GM12878 (cell line): Measurements from ENCODE around the gene MRPL34. TPM values are rescaled to one million over a fixed set of nuclear protein-coding genes. Genes with fewer than 3 reads are reported as not detected.

ENCODE experiments used
- ATAC-seq: fragments of 200-7000 bp; cut with Tn5 transposase; 3 replicates; pipeline ENCODE4 v1.9.1; 2020; ENCODE audit warnings: mild to moderate bottlenecking, moderate library complexity
- BruUV-seq: library from RNA; stranded (reverse); fragments of 400-500 nt; replicated peaks from 2 replicates; lab custom pipeline; 2021; lab: Mats Ljungman, UMichigan
- CTCF ChIA-PET: fragments of 300-600 bp; sonication (Branson Sonifier 250); formaldehyde crosslinking; extraction: SDS; loops from one replicate; lab custom pipeline; 2021; ENCODE audit warnings: inconsistent platforms; lab: Yijun Ruan, JAX
- POLR2A ChIA-PET: fragments of 350-600 bp; formaldehyde crosslinking; extraction: SDS; loops from one replicate; lab custom pipeline; 2021; ENCODE audit warnings: inconsistent platforms; lab: Charles Lee
- RAD21 ChIA-PET: fragments of 300-600 bp; sonication (Branson Sonifier 250); formaldehyde crosslinking; loops from one replicate; lab custom pipeline; 2023; ENCODE audit warnings: antibody characterized with exemption; ENCODE audit not compliant: unreplicated experiment; lab: Charles Lee
- SMC1A ChIA-PET: fragments of 300-600 bp; sonication (Branson Sonifier 250); formaldehyde crosslinking; loops from one replicate; lab custom pipeline; 2023; ENCODE audit not compliant: unreplicated experiment, uncharacterized antibody; lab: Charles Lee
- DNase-seq: peaks from one replicate; pipeline ENCODE4 v3.0.0-alpha.2; 2011; ENCODE audit warnings: low read depth, low spot score
- FAIRE-seq: peaks from 3 replicates; lab custom pipeline; 2011; peaks lifted over from hg19 to GRCh38; lab: Jason Lieb, UNC
- H2AFZ ChIP-seq: 2 replicates; pipeline ENCODE4 v1.6.0; 2011; ENCODE audit warnings: low read depth, low read length, control low read depth; ENCODE audit not compliant: control insufficient read depth
- H3K27ac ChIP-seq: 2 replicates; pipeline ENCODE4 v1.5.1; 2011; ENCODE audit warnings: control low read depth; ENCODE audit not compliant: control insufficient read depth, insufficient read depth
- H3K27me3 ChIP-seq, 2 experiments: replicated peaks in 1 of 2; 2 replicates each; pipeline versions ENCODE4 v1.6.0 to v1.6.1; 2011; ENCODE audit warnings: low read length in 1 of 2; ENCODE audit not compliant: control insufficient read depth in 2 of 2, insufficient read depth in 2 of 2
- H3K36me3 ChIP-seq, 2 experiments: 2 replicates each; pipeline ENCODE4 v1.5.1; 2011; ENCODE audit warnings: low read length in 1 of 2; ENCODE audit not compliant: control insufficient read depth in 2 of 2, insufficient read depth in 2 of 2
- H3K4me1 ChIP-seq: 2 replicates; pipeline ENCODE4 v1.6.1; 2011; ENCODE audit warnings: mild to moderate bottlenecking, low read length, moderate library complexity, mixed read lengths; ENCODE audit not compliant: control insufficient read depth, insufficient read depth
- H3K4me2 ChIP-seq: 2 replicates; pipeline ENCODE4 v1.6.0; 2011; ENCODE audit warnings: control low read depth; ENCODE audit not compliant: control insufficient read depth, insufficient read depth
- H3K4me3 ChIP-seq: fragments of 200-600 bp; sonication (generic); 2 replicates; pipeline ENCODE4 v1.5.1; 2016
- H3K79me2 ChIP-seq: 2 replicates; pipeline ENCODE4 v1.6.0; 2011; ENCODE audit warnings: low read length; ENCODE audit not compliant: control insufficient read depth, insufficient read depth
- H3K9ac ChIP-seq: 2 replicates; pipeline ENCODE4 v1.8.0; 2011; ENCODE audit warnings: low read length, control low read depth, mixed read lengths; ENCODE audit not compliant: control insufficient read depth, insufficient read depth
- H3K9me3 ChIP-seq: replicated peaks from 3 replicates; pipeline ENCODE4 v1.5.1; 2011; ENCODE audit warnings: mild to moderate bottlenecking, low read length; ENCODE audit not compliant: control insufficient read depth, insufficient read depth
- H4K20me1 ChIP-seq: 2 replicates; pipeline ENCODE4 v1.6.0; 2011; ENCODE audit not compliant: control insufficient read depth, insufficient read depth
- E4F1 ChIP-seq: fragments of 450-650 bp; IDR thresholded peaks from 2 replicates; pipeline ENCODE4 v1.6.1; 2018; ENCODE audit warnings: borderline replicate concordance, mild to moderate bottlenecking; ENCODE audit not compliant: partially characterized antibody
- EED ChIP-seq: sonication (generic); IDR thresholded peaks from 2 replicates; pipeline ENCODE4 v1.6.1; 2016; ENCODE audit warnings: antibody characterized with exemption, low read depth
- ELK1 ChIP-seq: IDR thresholded peaks from 2 replicates; pipeline ENCODE4 v1.6.1; 2012; ENCODE audit warnings: low read depth, low read length, improper control_type of control experiment
- PKNOX1 ChIP-seq: fragments of 450-650 bp; IDR thresholded peaks from 2 replicates; pipeline ENCODE4 v1.6.1; 2016; ENCODE audit warnings: mild to moderate bottlenecking
- RBBP5 ChIP-seq: fragments of 200-600 bp; sonication (generic); conservative IDR thresholded peaks from 2 replicates; pipeline ENCODE4 v1.6.1; 2016
- SMAD5 ChIP-seq: IDR thresholded peaks from 2 replicates; pipeline ENCODE4 v1.6.1; 2016; ENCODE audit warnings: antibody characterized with exemption, low read depth
- ZBTB33 ChIP-seq: fragments of 450-650 bp; IDR thresholded peaks from 2 replicates; pipeline ENCODE4 v1.6.1; 2017; ENCODE audit warnings: mild to moderate bottlenecking
- WGBS: methylation state at CpG from one replicate; pipeline ENCODE4 v1.1.6; 2016; ENCODE audit warnings: low lambda C conversion rate; ENCODE audit not compliant: insufficient replicate concordance, insufficient coverage; ENCODE audit errors: missing lambda C conversion rate; 5-methylcytosine and 5-hydroxymethylcytosine counted together
- in situ Hi-C: fragments of 300-500 bp; cut with MboI; formaldehyde crosslinking; loops from 9 replicates; pipeline ENCODE4 v1.14.3; 2018; ENCODE audit warnings: mixed read lengths
- intact Hi-C: fragments of 100-400 bp; cut with micrococcal nuclease; formaldehyde crosslinking; loops from one replicate; pipeline ENCODE4 v1.14.2; 2022; ENCODE audit not compliant: unreplicated experiment
- polyA plus RNA-seq, 11 experiments: library from polyadenylated mRNA; depleted of rRNA in 4 of 11; unstranded in 6 of 11; stranded (reverse) in 5 of 11; fragments of >200 nt; fragmentation: Nextera tagmentation in 4 of 11; fragmentation: Illumina TruSeq in 1 of 11; extraction: Ambion mirVana in 4 of 11; extraction: Trizol in 1 of 11; gene quantifications; 1 replicate in 1 of 11; 2 replicates in 10 of 11; pipeline versions ENCODE4 v1.2.1 to v1.2.3, GENCODE V29; 2011 to 2016; ENCODE audit warnings: inconsistent platforms in 2 of 11, missing spikeins in 2 of 11, low read depth in 1 of 11
- total RNA-seq, 4 experiments: library from RNA; depleted of rRNA in 3 of 4; stranded (reverse); fragments of >200 nt in 3 of 4; fragmentation: Illumina TruSeq in 1 of 4; extraction: Trizol in 1 of 4; gene quantifications; 2 replicates each; pipeline versions ENCODE4 v1.2.1 to v1.2.3, GENCODE V29; 2013 to 2021
- TF ChIP-seq, protein P1 (sequence below): IDR thresholded peaks from 2 replicates; pipeline ENCODE4 v1.6.1; 2011; ENCODE audit warnings: mild to moderate bottlenecking, low read depth, low read length, moderate library complexity; ENCODE audit not compliant: insufficient replicate concordance
- TF ChIP-seq, protein P2 (sequence below): fragments of 450-650 bp; IDR thresholded peaks from 2 replicates; pipeline ENCODE4 v1.6.1; 2016; ENCODE audit warnings: mild to moderate bottlenecking
- TF ChIP-seq, protein P3 (sequence below), 3 experiments: IDR thresholded peaks in 2 of 3; conservative IDR thresholded peaks in 1 of 3; 2 replicates each; pipeline ENCODE4 v1.5.1; 2011; ENCODE audit warnings: low read depth in 3 of 3, low read length in 3 of 3, mild to moderate bottlenecking in 3 of 3, control low read depth in 2 of 3, moderate library complexity in 2 of 3, inconsistent platforms in 1 of 3, mixed read lengths in 1 of 3; ENCODE audit not compliant: control insufficient read depth in 2 of 3, insufficient read depth in 1 of 3; ENCODE audit errors: extremely low read depth in 1 of 3

Gene MRPL34
- total and polyA plus RNA-seq, 10 of the 15 experiments (the other 5 are each of a cell fraction or from before 2014, with no cell fraction given), result 8.6 to 198 (median 78.6) TPM

- SMC1A ChIA-PET, result interaction anchor here (2.0 kb wide), 1 partner anchor 15 kb away, joined by 5 read pairs; no protein-coding TSS in a partner anchor
- CTCF ChIA-PET, result interaction anchor here (0.7 to 1.8 kb wide), 2 partner anchors 78 to 309 kb away, joined by 3 to 9 read pairs; no protein-coding TSS in a partner anchor
- ATAC-seq (no peak), DNase-seq (no peak), FAIRE-seq (no peak)
- intact Hi-C loops, result loop anchor here (10.0 kb wide), 1 partner anchor 413 kb away; no protein-coding TSS in a partner anchor
- in situ Hi-C loops, result no loop called here
- Histone ChIP-seq H3K9ac (no peak overlapping the region), H3K36me3 (peaks cover 0 to 5% of the 10 kb centered on the region in 2 experiments; a peak in 1 of 4 replicates), H4K20me1 (peaks cover 3% of the 10 kb centered on the region; the same call in 1 of the 2 replicates), H2AFZ (no peak overlapping the region), H3K4me1 (peaks cover 24% of the 10 kb centered on the region), H3K4me3 (no peak overlapping the region), H3K27me3 (no peaks in the 10 kb centered on the region), H3K9me3 (no peaks in the 10 kb centered on the region), H3K4me2 (peak overlapping the region; percentile 25), H3K79me2 (peaks cover 39% of the 10 kb centered on the region), H3K27ac (no peak overlapping the region)
- 75% methylated on average over 8 of the region's 8 CpGs for WGBS
- no TSS peak for BruUV-seq
- POLR2A ChIA-PET, result interaction anchor here (0.6 to 2.9 kb wide), 3 partner anchors 24 to 97 kb away, joined by 4 to 24 read pairs (median 6); partner anchors contain the start of genes ANO8 and BST2
- RAD21 ChIA-PET, result interaction anchor here (0.5 to 1.5 kb wide), 2 partner anchors 111 to 199 kb away, joined by 3 read pairs; no protein-coding TSS in a partner anchor
- TF ChIP-seq, protein P1, sequence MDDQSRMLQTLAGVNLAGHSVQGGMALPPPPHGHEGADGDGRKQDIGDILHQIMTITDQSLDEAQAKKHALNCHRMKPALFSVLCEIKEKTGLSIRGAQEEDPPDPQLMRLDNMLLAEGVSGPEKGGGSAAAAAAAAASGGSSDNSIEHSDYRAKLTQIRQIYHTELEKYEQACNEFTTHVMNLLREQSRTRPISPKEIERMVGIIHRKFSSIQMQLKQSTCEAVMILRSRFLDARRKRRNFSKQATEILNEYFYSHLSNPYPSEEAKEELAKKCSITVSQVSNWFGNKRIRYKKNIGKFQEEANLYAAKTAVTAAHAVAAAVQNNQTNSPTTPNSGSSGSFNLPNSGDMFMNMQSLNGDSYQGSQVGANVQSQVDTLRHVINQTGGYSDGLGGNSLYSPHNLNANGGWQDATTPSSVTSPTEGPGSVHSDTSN, result no peak
- TF ChIP-seq ZBTB33 (no peak), SMAD5 (no peak), ELK1 (no peak), PKNOX1 (no peak), E4F1 (no peak), RBBP5 (no peak), EED (no peak)
- TF ChIP-seq, protein P2, sequence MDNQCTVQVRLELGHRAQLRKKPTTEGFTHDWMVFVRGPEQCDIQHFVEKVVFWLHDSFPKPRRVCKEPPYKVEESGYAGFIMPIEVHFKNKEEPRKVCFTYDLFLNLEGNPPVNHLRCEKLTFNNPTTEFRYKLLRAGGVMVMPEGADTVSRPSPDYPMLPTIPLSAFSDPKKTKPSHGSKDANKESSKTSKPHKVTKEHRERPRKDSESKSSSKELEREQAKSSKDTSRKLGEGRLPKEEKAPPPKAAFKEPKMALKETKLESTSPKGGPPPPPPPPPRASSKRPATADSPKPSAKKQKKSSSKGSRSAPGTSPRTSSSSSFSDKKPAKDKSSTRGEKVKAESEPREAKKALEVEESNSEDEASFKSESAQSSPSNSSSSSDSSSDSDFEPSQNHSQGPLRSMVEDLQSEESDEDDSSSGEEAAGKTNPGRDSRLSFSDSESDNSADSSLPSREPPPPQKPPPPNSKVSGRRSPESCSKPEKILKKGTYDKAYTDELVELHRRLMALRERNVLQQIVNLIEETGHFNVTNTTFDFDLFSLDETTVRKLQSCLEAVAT, result no peak
- TF ChIP-seq, protein P3, sequence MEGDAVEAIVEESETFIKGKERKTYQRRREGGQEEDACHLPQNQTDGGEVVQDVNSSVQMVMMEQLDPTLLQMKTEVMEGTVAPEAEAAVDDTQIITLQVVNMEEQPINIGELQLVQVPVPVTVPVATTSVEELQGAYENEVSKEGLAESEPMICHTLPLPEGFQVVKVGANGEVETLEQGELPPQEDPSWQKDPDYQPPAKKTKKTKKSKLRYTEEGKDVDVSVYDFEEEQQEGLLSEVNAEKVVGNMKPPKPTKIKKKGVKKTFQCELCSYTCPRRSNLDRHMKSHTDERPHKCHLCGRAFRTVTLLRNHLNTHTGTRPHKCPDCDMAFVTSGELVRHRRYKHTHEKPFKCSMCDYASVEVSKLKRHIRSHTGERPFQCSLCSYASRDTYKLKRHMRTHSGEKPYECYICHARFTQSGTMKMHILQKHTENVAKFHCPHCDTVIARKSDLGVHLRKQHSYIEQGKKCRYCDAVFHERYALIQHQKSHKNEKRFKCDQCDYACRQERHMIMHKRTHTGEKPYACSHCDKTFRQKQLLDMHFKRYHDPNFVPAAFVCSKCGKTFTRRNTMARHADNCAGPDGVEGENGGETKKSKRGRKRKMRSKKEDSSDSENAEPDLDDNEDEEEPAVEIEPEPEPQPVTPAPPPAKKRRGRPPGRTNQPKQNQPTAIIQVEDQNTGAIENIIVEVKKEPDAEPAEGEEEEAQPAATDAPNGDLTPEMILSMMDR (IDR thresholded peaks at IDR 0.05 in 2 of 3, conservative IDR thresholded peaks at IDR 0.05 in 1 of 3; ENCODE audit: control insufficient read depth in 2 of 3, extremely low read depth in 1 of 3, insufficient read depth in 1 of 3, low read depth in 3 of 3, low read length in 3 of 3), result no peak
These were observed 2.3 kb downstream of the MRPL34 start for GRCh38 chr19:17307876-17308377.
